ENCODE data around the gene C3orf52.

DNA sequence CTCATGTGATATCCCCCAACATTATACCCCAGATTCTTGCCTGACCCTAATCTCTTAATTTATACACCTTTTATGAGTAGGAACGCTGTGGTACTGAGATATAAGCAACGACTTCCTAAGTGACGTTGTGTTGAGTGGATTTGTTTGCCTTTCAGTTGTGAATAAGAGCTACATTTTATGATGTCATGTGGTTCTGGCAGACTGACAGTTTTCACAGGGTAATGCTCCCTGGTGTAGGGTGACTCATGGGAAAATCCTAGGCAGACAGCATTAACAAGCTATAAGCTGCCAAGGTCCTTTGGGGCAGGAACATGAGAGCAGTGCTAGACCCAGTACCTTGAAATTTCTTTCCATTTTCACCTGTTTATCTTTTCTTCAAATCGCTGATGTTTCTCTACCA is 11.2 kb downstream of the C3orf52 start:
- TF ChIP-seq, protein P1, sequence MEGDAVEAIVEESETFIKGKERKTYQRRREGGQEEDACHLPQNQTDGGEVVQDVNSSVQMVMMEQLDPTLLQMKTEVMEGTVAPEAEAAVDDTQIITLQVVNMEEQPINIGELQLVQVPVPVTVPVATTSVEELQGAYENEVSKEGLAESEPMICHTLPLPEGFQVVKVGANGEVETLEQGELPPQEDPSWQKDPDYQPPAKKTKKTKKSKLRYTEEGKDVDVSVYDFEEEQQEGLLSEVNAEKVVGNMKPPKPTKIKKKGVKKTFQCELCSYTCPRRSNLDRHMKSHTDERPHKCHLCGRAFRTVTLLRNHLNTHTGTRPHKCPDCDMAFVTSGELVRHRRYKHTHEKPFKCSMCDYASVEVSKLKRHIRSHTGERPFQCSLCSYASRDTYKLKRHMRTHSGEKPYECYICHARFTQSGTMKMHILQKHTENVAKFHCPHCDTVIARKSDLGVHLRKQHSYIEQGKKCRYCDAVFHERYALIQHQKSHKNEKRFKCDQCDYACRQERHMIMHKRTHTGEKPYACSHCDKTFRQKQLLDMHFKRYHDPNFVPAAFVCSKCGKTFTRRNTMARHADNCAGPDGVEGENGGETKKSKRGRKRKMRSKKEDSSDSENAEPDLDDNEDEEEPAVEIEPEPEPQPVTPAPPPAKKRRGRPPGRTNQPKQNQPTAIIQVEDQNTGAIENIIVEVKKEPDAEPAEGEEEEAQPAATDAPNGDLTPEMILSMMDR (IDR thresholded peaks at IDR 0.05; ENCODE audit: poor library complexity): no peak
- TF ChIP-seq EZH2phosphoT487 (IDR thresholded peaks at IDR 0.05; ENCODE audit: low read depth, severe bottlenecking, unreplicated experiment): no peak
